ENCODE results near the gene TTC21B. TPM values are rescaled to one million over a fixed set of nuclear protein-coding genes. Genes with fewer than 3 reads are reported as not detected.

Gene TTC21B
- total and polyA plus RNA-seq, 8 donors = 3.3 to 78.6 (median 11.8) TPM

- Histone ChIP-seq H3K9me3 (no peaks in the 10 kb centered on the region), H3K27ac (no peak overlapping the region), H3K36me3 (peaks cover 7 to 32% (median 26%) of the 10 kb centered on the region in 4 donors), H3K4me3 (no peak overlapping the region), H3K4me1 (peaks cover 6 to 54% (median 32%) of the 10 kb centered on the region in 4 donors), H3K27me3 (no peaks in the 10 kb centered on the region)
- TF ChIP-seq CTCF (IDR thresholded peaks at IDR 0.05) (no peak), POLR2AphosphoS5 (IDR thresholded peaks at IDR 0.05) (no peak), EP300 (IDR thresholded peaks at IDR 0.05) (no peak), POLR2A (IDR thresholded peaks at IDR 0.05) (no peak)
- DNase-seq = no peak
- 89 to 100% (median 96%) methylated on average over 3 of the region's 3 CpGs for WGBS, 5 donors
- intact Hi-C loops (cut with DNase I; ENCODE audit: low total_unique reads) = no loop called here
These were observed 3.1 kb downstream of the TTC21B start for GRCh38 chr2:165950438-165950837.

- WGBS, 5 donors = 90 to 98% (median 96%) methylated on average over 1 of the region's 1 CpG
- Histone ChIP-seq H3K4me3 (no peak overlapping the region), H3K27ac (no peak overlapping the region), H3K36me3 (peaks cover 4 to 87% (median 79%) of the 10 kb centered on the region in 4 donors), H3K27me3 (no peaks in the 10 kb centered on the region), H3K4me1 (no peaks in the 10 kb centered on the region), H3K9me3 (no peaks in the 10 kb centered on the region)
- TF ChIP-seq POLR2A (IDR thresholded peaks at IDR 0.05) (no peak), CTCF (IDR thresholded peaks at IDR 0.05) (no peak), POLR2AphosphoS5 (IDR thresholded peaks at IDR 0.05) (no peak), EP300 (IDR thresholded peaks at IDR 0.05) (no peak)
- DNase-seq = no peak
- intact Hi-C loops (cut with DNase I; ENCODE audit: low total_unique reads) = no loop called here
These were observed 11.7 kb downstream of the TTC21B start for GRCh38 chr2:165941827-165942226.

GRCh38 chr2:165938237-165938636 is 15.3 kb downstream of the TTC21B start:
- H3K4me3 ChIP-seq = no peak overlapping the region
- no peak overlapping the region for H3K27ac ChIP-seq
- TF ChIP-seq CTCF (IDR thresholded peaks at IDR 0.05) = no peak
- TF ChIP-seq EP300 (IDR thresholded peaks at IDR 0.05) = no peak
- no peak for TF ChIP-seq POLR2A (IDR thresholded peaks at IDR 0.05)
- no peak for TF ChIP-seq POLR2AphosphoS5 (IDR thresholded peaks at IDR 0.05)
- H3K36me3 ChIP-seq = peaks cover 4 to 82% (median 78%) of the 10 kb centered on the region in 4 donors
- no peak for DNase-seq
- 88 to 100% (median 93%) methylated on average over 1 of the region's 1 CpG for WGBS, 5 donors
- intact Hi-C loops (cut with DNase I; ENCODE audit: low total_unique reads) = no loop called here
- no peaks in the 10 kb centered on the region for H3K9me3 ChIP-seq
- no peaks in the 10 kb centered on the region for H3K27me3 ChIP-seq
- no peaks in the 10 kb centered on the region for H3K4me1 ChIP-seq

GRCh38 chr2:165933211-165933910 is 20.2 kb downstream of the TTC21B start:
- H3K4me1 ChIP-seq = no peaks in the 10 kb centered on the region
- peaks cover 5 to 90% (median 79%) of the 10 kb centered on the region in 4 donors for H3K36me3 ChIP-seq
- no peak overlapping the region for H3K27ac ChIP-seq
- intact Hi-C loops (cut with DNase I; ENCODE audit: low total_unique reads) = no loop called here
- H3K27me3 ChIP-seq = no peaks in the 10 kb centered on the region
- no peak for TF ChIP-seq POLR2AphosphoS5 (IDR thresholded peaks at IDR 0.05)
- TF ChIP-seq EP300 (IDR thresholded peaks at IDR 0.05) = no peak
- no peak for TF ChIP-seq CTCF (IDR thresholded peaks at IDR 0.05)
- TF ChIP-seq POLR2A (IDR thresholded peaks at IDR 0.05) = no peak
- WGBS, 5 donors = 86 to 96% (median 92%) methylated on average over 4 of the region's 4 CpGs
- no peak for DNase-seq
- no peaks in the 10 kb centered on the region for H3K9me3 ChIP-seq
- no peak overlapping the region for H3K4me3 ChIP-seq

Data from stomach (tissue), 9 donors.